Stimulated activated CD8-positive, alpha-beta memory T cell treated with anti-CD3 and anti-CD28 coated beads, Interleukin-7, amount 100 ng/mL, for 4 hours (primary cell): ENCODE measurements around the gene IL17RA.

Experiments
- DNase-seq, 2 donors: peaks; one replicate each; pipeline ENCODE4 v3.0.0-alpha.2; 2020; ENCODE audit warnings: low read depth in 2 of 2

The IL17RA gene

GRCh38 chr22:17106161-17106784 is 21.5 kb downstream of the IL17RA start:
- no peak for DNase-seq

- no peak for DNase-seq
These were observed 22.2 kb downstream of the IL17RA start for GRCh38 chr22:17106785-17107546.

GRCh38 chr22:17107547-17107810 is 22.7 kb downstream of the IL17RA start:
- no peak for DNase-seq

GRCh38 chr22:17108256-17109112 is 23.7 kb downstream of the IL17RA start:
- DNase-seq = no peak

- no peak for DNase-seq
These were observed 24.5 kb downstream of the IL17RA start for GRCh38 chr22:17109113-17109865.

- DNase-seq = no peak
These were observed 25.2 kb downstream of the IL17RA start for GRCh38 chr22:17109976-17110375.

- DNase-seq = no peak
These were observed 26.2 kb downstream of the IL17RA start for GRCh38 chr22:17110791-17111550.

GRCh38 chr22:17112491-17113042 is 27.8 kb downstream of the IL17RA start:
- DNase-seq = no peak

GRCh38 chr22:17113600-17113999 is 28.8 kb downstream of the IL17RA start:
- no peak for DNase-seq

- no peak for DNase-seq
These were observed 29.5 kb downstream of the IL17RA start for GRCh38 chr22:17114173-17114897.

- DNase-seq = no peak
These were observed 30.1 kb downstream of the IL17RA start for GRCh38 chr22:17114898-17115235.

GRCh38 chr22:17115236-17115635 is 30.4 kb downstream of the IL17RA start:
- DNase-seq = no peak

- no peak for DNase-seq
These were observed 31.3 kb downstream of the IL17RA start for GRCh38 chr22:17115945-17116565.

GRCh38 chr22:17116572-17117330 is 32.0 kb downstream of the IL17RA start:
- DNase-seq = no peak

- no peak for DNase-seq
These were observed 32.6 kb downstream of the IL17RA start for GRCh38 chr22:17117400-17117799.

GRCh38 chr22:17117890-17118289 is 33.1 kb downstream of the IL17RA start:
- no peak for DNase-seq

GRCh38 chr22:17118342-17118741 is 33.5 kb downstream of the IL17RA start:
- no peak for DNase-seq

- DNase-seq = no peak
These were observed 34.8 kb downstream of the IL17RA start for GRCh38 chr22:17119481-17120202.

GRCh38 chr22:17120281-17120680 is 35.5 kb downstream of the IL17RA start:
- peak in 1 of 2 donors; percentile 40 for DNase-seq
